ENCODE measurements around the gene LPAR3. TPM values are rescaled to one million over a fixed set of nuclear protein-coding genes. Genes with fewer than 3 reads are reported as not detected.

The LPAR3 gene
- total RNA-seq, 1 experiment from 2014 or later, result 0.13 TPM

GRCh38 chr1:84855168-84855567 lies 37.8 kb downstream of the LPAR3 start:
- no TSS peak for BruUV-seq (replicated peaks)
- H3K27ac ChIP-seq (ENCODE audit: low read depth, low read length, poor library complexity, severe bottlenecking), result no peak overlapping the region
- intact Hi-C loops (cut with micrococcal nuclease; ENCODE audit: unreplicated experiment), result no loop called here

GRCh38 chr1:84853741-84854721 lies 39.0 kb downstream of the LPAR3 start:
- no peak overlapping the region for H3K4me3 ChIP-seq (ENCODE audit: low read depth, low read length, poor library complexity, severe bottlenecking)
- no peaks in the 10 kb centered on the region for H3K4me1 ChIP-seq (ENCODE audit: insufficient read depth, low read length, poor library complexity, severe bottlenecking)
- no peaks in the 10 kb centered on the region for H3K27me3 ChIP-seq (replicated peaks; ENCODE audit: insufficient read depth, low read depth, low read length, poor library complexity)
- H3K36me3 ChIP-seq (ENCODE audit: insufficient read depth, low read length, poor library complexity, severe bottlenecking), result no peaks in the 10 kb centered on the region
- no peak overlapping the region for H3K27ac ChIP-seq (ENCODE audit: low read depth, low read length, poor library complexity, severe bottlenecking)
- H3K9me3 ChIP-seq (ENCODE audit: low read depth, low read length, poor library complexity, severe bottlenecking), result no peaks in the 10 kb centered on the region
- ChIA-PET CTCF (no interaction called here), POLR2A (ENCODE audit: low non-redundant PET) (no interaction called here)
- intact Hi-C loops (cut with micrococcal nuclease; ENCODE audit: unreplicated experiment), result no loop called here
- DNase-seq (ENCODE audit: low spot score), result peak; percentile 31
- no peak for TF ChIP-seq EZH2 (IDR thresholded peaks at IDR 0.05; ENCODE audit: borderline replicate concordance, low read depth, low read length, poor library complexity, severe bottlenecking)
- no peak for TF ChIP-seq CTCF (conservative IDR thresholded peaks at IDR 0.05; ENCODE audit: low read depth, low read length)
- BruUV-seq (replicated peaks), result no TSS peak

More at GRCh38 chr1:84855168-84855567, 37.8 kb downstream of the LPAR3 start:
- ChIA-PET CTCF (no interaction called here), POLR2A (ENCODE audit: low non-redundant PET) (no interaction called here)
- no peaks in the 10 kb centered on the region for H3K36me3 ChIP-seq (ENCODE audit: insufficient read depth, low read length, poor library complexity, severe bottlenecking)
- DNase-seq (ENCODE audit: low spot score), result no peak
- H3K4me3 ChIP-seq (ENCODE audit: low read depth, low read length, poor library complexity, severe bottlenecking), result no peak overlapping the region
- no peaks in the 10 kb centered on the region for H3K4me1 ChIP-seq (ENCODE audit: insufficient read depth, low read length, poor library complexity, severe bottlenecking)
- no peaks in the 10 kb centered on the region for H3K9me3 ChIP-seq (ENCODE audit: low read depth, low read length, poor library complexity, severe bottlenecking)
- H3K27me3 ChIP-seq (replicated peaks; ENCODE audit: insufficient read depth, low read depth, low read length, poor library complexity), result no peaks in the 10 kb centered on the region
- TF ChIP-seq EZH2 (IDR thresholded peaks at IDR 0.05; ENCODE audit: borderline replicate concordance, low read depth, low read length, poor library complexity, severe bottlenecking) (no peak), CTCF (conservative IDR thresholded peaks at IDR 0.05; ENCODE audit: low read depth, low read length) (no peak)

- no peaks in the 10 kb centered on the region for H3K4me1 ChIP-seq (ENCODE audit: insufficient read depth, low read length, poor library complexity, severe bottlenecking)
- intact Hi-C loops (cut with micrococcal nuclease; ENCODE audit: unreplicated experiment), result no loop called here
- H3K4me3 ChIP-seq (ENCODE audit: low read depth, low read length, poor library complexity, severe bottlenecking), result no peak overlapping the region
- no peaks in the 10 kb centered on the region for H3K36me3 ChIP-seq (ENCODE audit: insufficient read depth, low read length, poor library complexity, severe bottlenecking)
- no peak for DNase-seq (ENCODE audit: low spot score)
- ChIA-PET CTCF (no interaction called here), POLR2A (ENCODE audit: low non-redundant PET) (no interaction called here)
- no peaks in the 10 kb centered on the region for H3K27me3 ChIP-seq (replicated peaks; ENCODE audit: insufficient read depth, low read depth, low read length, poor library complexity)
- H3K9me3 ChIP-seq (ENCODE audit: low read depth, low read length, poor library complexity, severe bottlenecking), result no peaks in the 10 kb centered on the region
- no peak overlapping the region for H3K27ac ChIP-seq (ENCODE audit: low read depth, low read length, poor library complexity, severe bottlenecking)
- no peak for TF ChIP-seq CTCF (conservative IDR thresholded peaks at IDR 0.05; ENCODE audit: low read depth, low read length)
- TF ChIP-seq EZH2 (IDR thresholded peaks at IDR 0.05; ENCODE audit: borderline replicate concordance, low read depth, low read length, poor library complexity, severe bottlenecking), result no peak
- no TSS peak for BruUV-seq (replicated peaks)
Observed at GRCh38 chr1:84851839-84852238, 41.2 kb downstream of the LPAR3 start.

Measured in A673 (cell line).